HEK293 (cell line): ENCODE results near the gene SDCBP2.

Source experiments
- CTCF ChIA-PET: fragments of 350-600 bp; formaldehyde crosslinking; extraction: SDS; loops from one replicate; lab custom pipeline; 2021; ENCODE audit warnings: antibody characterized with exemption; lab: Yijun Ruan, JAX
- POLR2A ChIA-PET: fragments of 300-600 bp; formaldehyde crosslinking; extraction: SDS; loops from one replicate; lab custom pipeline; 2020; ENCODE audit warnings: antibody characterized with exemption, inconsistent platforms; lab: Yijun Ruan, JAX
- H3K27ac ChIP-seq: fragments of 200-500 bp; sonication (Bioruptor generic); 2 replicates; pipeline ENCODE4 v1.5.1; 2014; ENCODE audit warnings: low read depth, low read length, control low read depth, inconsistent platforms; ENCODE audit errors: extremely low read depth
- H3K36me3 ChIP-seq, 2 experiments: fragments of 200-500 bp in 1 of 2; sonication (Bioruptor generic) in 1 of 2; 1 replicate in 1 of 2; 2 replicates in 1 of 2; pipeline ENCODE4 v1.5.1; 2014 to 2017; ENCODE audit warnings: inconsistent platforms in 2 of 2, low read length in 2 of 2; ENCODE audit not compliant: control insufficient read depth in 2 of 2, insufficient read depth in 1 of 2
- H3K4me1 ChIP-seq: fragments of 200-500 bp; sonication (Bioruptor generic); 2 replicates; pipeline ENCODE4 v1.5.1; 2014; ENCODE audit warnings: mild to moderate bottlenecking, low read length, inconsistent platforms; ENCODE audit not compliant: control insufficient read depth, insufficient read depth
- H3K4me3 ChIP-seq: 2 replicates; pipeline ENCODE4 v1.5.1; 2011; ENCODE audit warnings: low read depth, mild to moderate bottlenecking, control low read depth, low read length, moderate library complexity
- H3K9me3 ChIP-seq: fragments of 200-500 bp; sonication (Bioruptor generic); 2 replicates; pipeline ENCODE4 v1.5.1; 2014; ENCODE audit warnings: low read depth, low read length, inconsistent platforms; ENCODE audit not compliant: control insufficient read depth, insufficient read depth
- FEZF1 ChIP-seq: fragments of 450-650 bp; formaldehyde crosslinking; IDR thresholded peaks from 2 replicates; pipeline ENCODE4 v1.5.1; 2016; ENCODE audit warnings: missing biosample characterization, missing genetic modification characterization
- GLI2 ChIP-seq: fragments of 450-650 bp; formaldehyde crosslinking; IDR thresholded peaks from 2 replicates; pipeline ENCODE4; 2017; ENCODE audit warnings: missing biosample characterization, missing genetic modification characterization, low read depth, borderline replicate concordance
- MEIS1 ChIP-seq: sonication (generic); formaldehyde crosslinking; IDR thresholded peaks from 2 replicates; pipeline ENCODE4 v1.8.1; 2022; ENCODE audit warnings: missing genetic modification reagents, mild to moderate bottlenecking, borderline replicate concordance
- MYNN ChIP-seq: fragments of 450-650 bp; formaldehyde crosslinking; IDR thresholded peaks from 2 replicates; pipeline ENCODE4 v1.5.1; 2016; ENCODE audit warnings: missing biosample characterization, missing genetic modification characterization, borderline replicate concordance
- MZF1 ChIP-seq: fragments of 450-650 bp; formaldehyde crosslinking; IDR thresholded peaks from 2 replicates; pipeline ENCODE4 v1.5.1; 2017; ENCODE audit warnings: missing biosample characterization, missing genetic modification characterization, borderline replicate concordance
- REPIN1 ChIP-seq: fragments of 450-650 bp; formaldehyde crosslinking; IDR thresholded peaks from 2 replicates; pipeline ENCODE4 v1.5.1; 2017; ENCODE audit warnings: missing biosample characterization, missing genetic modification characterization, low read depth
- SP2 ChIP-seq: fragments of 450-650 bp; formaldehyde crosslinking; IDR thresholded peaks from 2 replicates; pipeline ENCODE4 v1.5.1; 2016; ENCODE audit warnings: missing biosample characterization, missing genetic modification characterization
- ZBTB8A ChIP-seq: fragments of 450-650 bp; formaldehyde crosslinking; IDR thresholded peaks from 2 replicates; pipeline ENCODE4 v1.5.1; 2016; ENCODE audit warnings: missing biosample characterization, missing genetic modification characterization
- ZFHX2 ChIP-seq: fragments of 450-650 bp; formaldehyde crosslinking; conservative IDR thresholded peaks from 2 replicates; pipeline ENCODE4 v1.5.1; 2016; ENCODE audit warnings: missing biosample characterization, missing genetic modification characterization
- ZNF311 ChIP-seq: fragments of 450-650 bp; formaldehyde crosslinking; IDR thresholded peaks from 2 replicates; pipeline ENCODE4 v1.5.1; 2017; ENCODE audit warnings: missing biosample characterization, missing genetic modification characterization, borderline replicate concordance
- ZNF501 ChIP-seq: fragments of 450-650 bp; formaldehyde crosslinking; IDR thresholded peaks from 2 replicates; pipeline ENCODE4 v1.5.1; 2016; ENCODE audit warnings: missing biosample characterization, missing genetic modification characterization
- ZNF560 ChIP-seq: fragments of 450-650 bp; formaldehyde crosslinking; IDR thresholded peaks from 2 replicates; pipeline ENCODE4 v1.5.1; 2017; ENCODE audit warnings: missing biosample characterization, missing genetic modification characterization, borderline replicate concordance
- ZNF571 ChIP-seq: fragments of 450-650 bp; formaldehyde crosslinking; IDR thresholded peaks from 2 replicates; pipeline ENCODE4 v1.5.0; 2017; ENCODE audit warnings: missing biosample characterization, missing genetic modification characterization
- ZNF621 ChIP-seq: fragments of 450-650 bp; formaldehyde crosslinking; IDR thresholded peaks from 2 replicates; pipeline ENCODE4 v1.5.1; 2017; ENCODE audit warnings: missing biosample characterization, missing genetic modification characterization
- ZNF701 ChIP-seq: fragments of 450-650 bp; formaldehyde crosslinking; IDR thresholded peaks from 2 replicates; pipeline ENCODE4 v1.5.1; 2016; ENCODE audit warnings: missing biosample characterization, missing genetic modification characterization
- ZNF747 ChIP-seq: fragments of 450-650 bp; formaldehyde crosslinking; IDR thresholded peaks from 2 replicates; pipeline ENCODE4 v1.5.1; 2016; ENCODE audit warnings: missing biosample characterization, missing genetic modification characterization
- TF ChIP-seq, protein P1 (sequence below): fragments of 450-650 bp; formaldehyde crosslinking; IDR thresholded peaks from 2 replicates; pipeline ENCODE4 v1.5.1; 2016; ENCODE audit warnings: missing biosample characterization, missing genetic modification characterization
- TF ChIP-seq, protein P2 (sequence below): fragments of 450-650 bp; formaldehyde crosslinking; IDR thresholded peaks from 2 replicates; pipeline ENCODE4 v1.5.1; 2016; ENCODE audit warnings: missing biosample characterization, missing genetic modification characterization
- TF ChIP-seq, protein P3 (sequence below): fragments of 450-650 bp; formaldehyde crosslinking; IDR thresholded peaks from 2 replicates; pipeline ENCODE4 v1.5.1; 2016; ENCODE audit warnings: missing biosample characterization, missing genetic modification characterization
- TF ChIP-seq, protein P4 (sequence below): fragments of 450-650 bp; formaldehyde crosslinking; IDR thresholded peaks from 2 replicates; pipeline ENCODE4 v1.5.1; 2016; ENCODE audit warnings: missing biosample characterization, missing genetic modification characterization

The SDCBP2 gene

DNA sequence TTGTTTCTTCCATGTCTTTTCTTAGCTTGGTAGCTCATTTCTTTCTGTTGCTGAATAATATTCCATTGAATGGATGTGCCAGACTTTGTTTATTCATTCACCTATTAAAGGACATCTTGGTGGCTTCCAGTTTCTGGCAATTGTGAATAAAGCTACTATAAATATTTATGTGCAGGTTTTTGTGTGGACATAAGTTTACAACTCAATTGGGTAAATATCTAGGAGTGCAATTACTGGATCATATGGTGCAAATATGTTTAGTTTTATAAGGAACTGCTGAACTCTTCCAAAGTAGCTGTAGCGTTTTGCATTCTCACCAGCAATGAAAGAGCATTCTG, 16.8 kb upstream of the SDCBP2 start:
- Histone ChIP-seq H3K9me3 (no peaks in the 10 kb centered on the region; the same call in 1 of the 2 replicates), H3K4me3 (no peak overlapping the region), H3K4me1 (no peaks in the 10 kb centered on the region), H3K36me3 (peaks cover 0 to 10% of the 10 kb centered on the region in 2 experiments; a peak in 2 of 3 replicates), H3K27ac (no peak overlapping the region)
- TF ChIP-seq, protein P1, sequence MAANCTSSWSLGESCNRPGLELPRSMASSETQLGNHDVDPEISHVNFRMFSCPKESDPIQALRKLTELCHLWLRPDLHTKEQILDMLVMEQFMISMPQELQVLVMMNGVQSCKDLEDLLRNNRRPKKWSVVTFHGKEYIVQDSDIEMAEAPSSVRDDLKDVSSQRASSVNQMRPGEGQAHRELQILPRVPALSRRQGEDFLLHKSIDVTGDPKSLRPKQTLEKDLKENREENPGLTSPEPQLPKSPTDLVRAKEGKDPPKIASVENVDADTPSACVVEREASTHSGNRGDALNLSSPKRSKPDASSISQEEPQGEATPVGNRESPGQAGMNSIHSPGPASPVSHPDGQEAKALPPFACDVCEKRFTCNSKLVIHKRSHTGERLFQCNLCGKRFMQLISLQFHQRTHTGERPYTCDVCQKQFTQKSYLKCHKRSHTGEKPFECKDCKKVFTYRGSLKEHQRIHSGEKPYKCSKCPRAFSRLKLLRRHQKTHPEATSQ (tag by site-specific recombination) = no peak
- no peak for TF ChIP-seq ZNF747 (tag by site-specific recombination)
- no peak for TF ChIP-seq GLI2
- TF ChIP-seq ZFHX2 (tag by site-specific recombination) = no peak
- TF ChIP-seq, protein P2, sequence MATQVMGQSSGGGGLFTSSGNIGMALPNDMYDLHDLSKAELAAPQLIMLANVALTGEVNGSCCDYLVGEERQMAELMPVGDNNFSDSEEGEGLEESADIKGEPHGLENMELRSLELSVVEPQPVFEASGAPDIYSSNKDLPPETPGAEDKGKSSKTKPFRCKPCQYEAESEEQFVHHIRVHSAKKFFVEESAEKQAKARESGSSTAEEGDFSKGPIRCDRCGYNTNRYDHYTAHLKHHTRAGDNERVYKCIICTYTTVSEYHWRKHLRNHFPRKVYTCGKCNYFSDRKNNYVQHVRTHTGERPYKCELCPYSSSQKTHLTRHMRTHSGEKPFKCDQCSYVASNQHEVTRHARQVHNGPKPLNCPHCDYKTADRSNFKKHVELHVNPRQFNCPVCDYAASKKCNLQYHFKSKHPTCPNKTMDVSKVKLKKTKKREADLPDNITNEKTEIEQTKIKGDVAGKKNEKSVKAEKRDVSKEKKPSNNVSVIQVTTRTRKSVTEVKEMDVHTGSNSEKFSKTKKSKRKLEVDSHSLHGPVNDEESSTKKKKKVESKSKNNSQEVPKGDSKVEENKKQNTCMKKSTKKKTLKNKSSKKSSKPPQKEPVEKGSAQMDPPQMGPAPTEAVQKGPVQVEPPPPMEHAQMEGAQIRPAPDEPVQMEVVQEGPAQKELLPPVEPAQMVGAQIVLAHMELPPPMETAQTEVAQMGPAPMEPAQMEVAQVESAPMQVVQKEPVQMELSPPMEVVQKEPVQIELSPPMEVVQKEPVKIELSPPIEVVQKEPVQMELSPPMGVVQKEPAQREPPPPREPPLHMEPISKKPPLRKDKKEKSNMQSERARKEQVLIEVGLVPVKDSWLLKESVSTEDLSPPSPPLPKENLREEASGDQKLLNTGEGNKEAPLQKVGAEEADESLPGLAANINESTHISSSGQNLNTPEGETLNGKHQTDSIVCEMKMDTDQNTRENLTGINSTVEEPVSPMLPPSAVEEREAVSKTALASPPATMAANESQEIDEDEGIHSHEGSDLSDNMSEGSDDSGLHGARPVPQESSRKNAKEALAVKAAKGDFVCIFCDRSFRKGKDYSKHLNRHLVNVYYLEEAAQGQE (tag by site-specific recombination) = no peak
- TF ChIP-seq MZF1 (tag by site-specific recombination) = no peak
- no peak for TF ChIP-seq SP2 (tag by site-specific recombination)
- TF ChIP-seq MYNN (tag by site-specific recombination) = no peak
- TF ChIP-seq, protein P3, sequence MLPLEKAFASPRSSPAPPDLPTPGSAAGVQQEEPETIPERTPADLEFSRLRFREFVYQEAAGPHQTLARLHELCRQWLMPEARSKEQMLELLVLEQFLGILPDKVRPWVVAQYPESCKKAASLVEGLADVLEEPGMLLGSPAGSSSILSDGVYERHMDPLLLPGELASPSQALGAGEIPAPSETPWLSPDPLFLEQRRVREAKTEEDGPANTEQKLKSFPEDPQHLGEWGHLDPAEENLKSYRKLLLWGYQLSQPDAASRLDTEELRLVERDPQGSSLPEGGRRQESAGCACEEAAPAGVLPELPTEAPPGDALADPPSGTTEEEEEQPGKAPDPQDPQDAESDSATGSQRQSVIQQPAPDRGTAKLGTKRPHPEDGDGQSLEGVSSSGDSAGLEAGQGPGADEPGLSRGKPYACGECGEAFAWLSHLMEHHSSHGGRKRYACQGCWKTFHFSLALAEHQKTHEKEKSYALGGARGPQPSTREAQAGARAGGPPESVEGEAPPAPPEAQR (tag by site-specific recombination) = no peak
- no peak for TF ChIP-seq REPIN1
- TF ChIP-seq ZNF501 (tag by site-specific recombination) = no peak
- no peak for TF ChIP-seq ZNF621 (tag by site-specific recombination)
- no peak for TF ChIP-seq ZBTB8A
- TF ChIP-seq MEIS1 (CRISPR knock-in tag) = no peak
- TF ChIP-seq ZNF701 (tag by site-specific recombination) = no peak
- TF ChIP-seq ZNF571 (tag by site-specific recombination) = no peak
- TF ChIP-seq ZNF560 (tag by site-specific recombination) = no peak
- no peak for TF ChIP-seq FEZF1 (tag by site-specific recombination)
- no peak for TF ChIP-seq ZNF311 (tag by site-specific recombination)
- TF ChIP-seq, protein P4, sequence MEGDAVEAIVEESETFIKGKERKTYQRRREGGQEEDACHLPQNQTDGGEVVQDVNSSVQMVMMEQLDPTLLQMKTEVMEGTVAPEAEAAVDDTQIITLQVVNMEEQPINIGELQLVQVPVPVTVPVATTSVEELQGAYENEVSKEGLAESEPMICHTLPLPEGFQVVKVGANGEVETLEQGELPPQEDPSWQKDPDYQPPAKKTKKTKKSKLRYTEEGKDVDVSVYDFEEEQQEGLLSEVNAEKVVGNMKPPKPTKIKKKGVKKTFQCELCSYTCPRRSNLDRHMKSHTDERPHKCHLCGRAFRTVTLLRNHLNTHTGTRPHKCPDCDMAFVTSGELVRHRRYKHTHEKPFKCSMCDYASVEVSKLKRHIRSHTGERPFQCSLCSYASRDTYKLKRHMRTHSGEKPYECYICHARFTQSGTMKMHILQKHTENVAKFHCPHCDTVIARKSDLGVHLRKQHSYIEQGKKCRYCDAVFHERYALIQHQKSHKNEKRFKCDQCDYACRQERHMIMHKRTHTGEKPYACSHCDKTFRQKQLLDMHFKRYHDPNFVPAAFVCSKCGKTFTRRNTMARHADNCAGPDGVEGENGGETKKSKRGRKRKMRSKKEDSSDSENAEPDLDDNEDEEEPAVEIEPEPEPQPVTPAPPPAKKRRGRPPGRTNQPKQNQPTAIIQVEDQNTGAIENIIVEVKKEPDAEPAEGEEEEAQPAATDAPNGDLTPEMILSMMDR (tag by site-specific recombination) = no peak
- ChIA-PET POLR2A (interaction anchor here (0.6 kb wide), 1 partner anchor 1006 kb away, joined by 4 read pairs; no protein-coding TSS in a partner anchor), CTCF (interaction anchor here (0.6 to 1.3 kb wide), 3 partner anchors 9 to 454 kb away, joined by 3 to 4 read pairs (median 3); no protein-coding TSS in a partner anchor)
